Stimulated activated naive CD8-positive, alpha-beta T cell treated with anti-CD3 and anti-CD28 coated beads, Interleukin-15, Interleukin-2, amounts not matched to agents 100 U/mL and 50 U/mL, for 24 hours (primary cell): Measurements from ENCODE around the gene RYK.
A peak's percentile ranks its signal among the peaks of the same experiment; 100 is the strongest.
"Not testable (repeated sequence)": the region's sequence is repeated elsewhere in the genome, so short reads cannot be mapped to it uniquely, and the experiment has no call there.

ENCODE experiments used
- ATAC-seq: fragments of 150-1000 bp; cut with Tn5 transposase; one replicate; pipeline ENCODE4 v1.10.0; 2021
- DNase-seq: peaks from one replicate; pipeline ENCODE4 v3.0.0; 2021

RYK gene

GRCh38 chr3:134253475-134254226 is 3.0 kb upstream of the RYK start:
- peak; percentile 30 for ATAC-seq
- peak; percentile 32 for DNase-seq

- ATAC-seq, result no peak
- no peak for DNase-seq
Measured at GRCh38 chr3:134252766-134253165, 2.1 kb upstream of the RYK start.

DNA sequence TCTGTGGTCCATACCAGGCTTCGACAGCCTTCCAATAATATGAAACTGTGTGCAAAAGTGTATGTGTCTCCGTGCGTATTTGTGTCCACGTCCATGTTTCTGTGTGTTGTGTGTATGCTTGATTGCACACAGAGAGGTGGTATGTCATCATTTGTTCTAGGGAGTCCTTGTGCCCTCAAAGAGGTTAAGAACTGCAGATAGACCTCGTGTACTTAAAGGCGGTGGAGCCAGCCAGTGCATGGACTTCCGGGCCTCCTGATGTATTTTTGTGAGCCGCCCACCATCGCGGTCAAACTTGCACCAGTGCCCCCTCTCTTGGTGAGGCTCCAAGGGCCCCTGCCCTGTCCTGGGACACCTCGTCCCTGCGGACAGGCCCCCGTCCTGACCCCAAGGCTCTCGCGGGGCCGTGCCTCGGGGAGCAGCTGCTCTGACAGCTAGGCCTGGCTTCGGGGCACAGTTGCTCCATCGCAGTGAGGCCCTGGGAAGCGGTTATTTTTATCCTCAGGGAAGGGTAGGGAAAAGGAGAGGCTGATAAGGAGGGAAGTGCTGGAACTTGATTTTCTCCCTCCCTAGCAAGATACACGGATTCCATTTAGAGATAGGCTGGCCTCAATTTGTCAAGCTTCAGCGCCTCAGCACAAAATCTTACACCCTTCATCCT is 1.2 kb upstream of the RYK start:
- no peak for ATAC-seq

GRCh38 chr3:134249935-134250716 is 533 bp downstream of the RYK start:
- peak; percentile 53 for ATAC-seq
- peak; percentile 69 for DNase-seq

More for the DNA sequence above, 1.2 kb upstream of the RYK start:
- DNase-seq, result no peak

DNA sequence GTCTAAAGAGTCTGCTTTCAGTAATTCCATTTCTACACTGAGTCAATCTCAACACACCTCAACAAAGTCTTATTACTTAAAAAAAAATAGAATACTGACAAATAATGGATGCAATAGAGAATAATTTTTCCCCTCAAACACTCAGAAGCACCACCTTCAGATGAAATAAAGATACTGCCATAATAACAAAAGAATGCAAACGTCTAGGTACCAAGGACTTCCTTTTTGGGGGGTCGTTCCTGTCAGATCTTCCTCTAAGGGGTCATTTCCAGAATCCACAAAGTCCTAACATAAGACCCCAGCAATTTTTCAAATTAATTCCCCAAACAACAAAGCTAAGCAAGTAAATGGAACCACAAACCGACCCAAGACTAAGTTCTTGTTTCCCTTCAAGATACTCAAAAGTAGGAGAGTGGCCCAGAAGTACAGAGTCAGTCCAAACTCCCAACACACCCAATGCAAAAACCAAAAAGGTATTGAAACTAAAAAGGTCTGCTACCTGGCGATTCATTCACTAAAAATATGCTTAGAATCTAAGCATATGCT is 1.3 kb downstream of the RYK start:
- ATAC-seq (no peak), DNase-seq (no peak)

DNA sequence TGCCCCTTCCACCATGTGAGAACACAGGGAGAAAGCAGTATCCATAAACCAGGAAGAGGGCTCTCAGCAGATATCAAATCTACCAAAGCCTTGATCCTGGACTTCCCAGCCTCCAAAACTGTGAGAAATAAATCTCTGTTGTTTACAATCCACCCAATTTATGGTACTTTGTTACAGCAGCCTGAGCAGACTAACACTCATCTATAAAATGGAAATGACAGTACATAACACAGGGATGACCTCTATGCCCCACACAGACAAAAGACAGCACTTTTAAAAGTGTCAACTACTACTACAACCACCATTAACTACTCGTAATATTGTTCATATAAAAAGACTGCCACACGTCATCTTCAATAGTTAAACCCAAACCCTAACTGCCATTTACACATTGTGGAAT is 5.7 kb downstream of the RYK start:
- no peak for DNase-seq
- ATAC-seq, result no peak

GRCh38 chr3:134242649-134243617 is 7.7 kb downstream of the RYK start:
- no peak for DNase-seq

GRCh38 chr3:134239538-134239937 is 11.1 kb downstream of the RYK start:
- ATAC-seq, result peak; percentile 84
- DNase-seq, result no peak

More at GRCh38 chr3:134242649-134243617, 7.7 kb downstream of the RYK start:
- ATAC-seq, result peak; percentile 29

- ATAC-seq, result no peak
- no peak for DNase-seq
Measured at GRCh38 chr3:134237454-134238145, 13.1 kb downstream of the RYK start.

GRCh38 chr3:134236505-134237170 is 14.0 kb downstream of the RYK start:
- DNase-seq, result no peak
- ATAC-seq, result no peak

GRCh38 chr3:134235577-134236076 is 15.0 kb downstream of the RYK start:
- no peak for DNase-seq
- no peak for ATAC-seq

GRCh38 chr3:134232951-134233350 is 17.7 kb downstream of the RYK start:
- DNase-seq (no peak), ATAC-seq (no peak)

DNA sequence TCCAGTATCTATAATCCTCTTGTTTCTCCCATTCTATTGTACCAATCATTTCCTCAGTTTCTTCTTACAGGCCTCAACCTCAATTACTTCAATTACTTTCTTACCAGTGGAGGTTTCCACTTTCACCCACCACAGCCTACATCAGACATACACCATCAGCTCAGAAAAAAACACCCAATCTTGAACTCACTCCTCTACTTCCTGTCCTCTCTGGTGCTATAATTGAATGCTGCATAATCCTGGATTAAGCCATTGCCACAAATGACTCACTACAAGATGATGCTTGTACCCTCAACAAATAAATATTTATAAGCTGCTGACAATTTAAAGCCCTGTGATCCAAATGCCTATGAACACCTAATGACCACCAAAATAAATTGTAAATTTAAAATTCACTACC is 18.5 kb downstream of the RYK start:
- DNase-seq, result no peak
- peak; percentile 86 for ATAC-seq

DNA sequence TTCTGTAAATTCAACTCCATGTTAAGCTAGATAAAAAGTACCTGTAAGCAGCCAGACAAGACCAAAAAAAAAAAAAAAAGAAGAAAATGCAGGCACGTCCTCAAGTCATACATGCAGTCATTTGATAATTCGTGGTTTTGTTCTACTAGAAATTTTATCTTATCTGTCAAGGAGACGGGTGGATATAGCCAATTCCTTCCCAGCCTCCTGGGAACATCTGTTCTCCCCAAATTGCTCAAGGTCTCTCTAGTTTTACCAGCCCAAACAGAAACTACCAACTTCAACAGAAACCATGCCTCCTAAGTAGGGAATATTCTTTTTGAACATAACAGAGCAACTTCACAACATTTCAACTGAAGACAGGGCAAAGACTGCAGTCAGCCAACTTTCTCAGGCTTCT is 19.5 kb downstream of the RYK start:
- no peak for ATAC-seq
- no peak for DNase-seq

DNA sequence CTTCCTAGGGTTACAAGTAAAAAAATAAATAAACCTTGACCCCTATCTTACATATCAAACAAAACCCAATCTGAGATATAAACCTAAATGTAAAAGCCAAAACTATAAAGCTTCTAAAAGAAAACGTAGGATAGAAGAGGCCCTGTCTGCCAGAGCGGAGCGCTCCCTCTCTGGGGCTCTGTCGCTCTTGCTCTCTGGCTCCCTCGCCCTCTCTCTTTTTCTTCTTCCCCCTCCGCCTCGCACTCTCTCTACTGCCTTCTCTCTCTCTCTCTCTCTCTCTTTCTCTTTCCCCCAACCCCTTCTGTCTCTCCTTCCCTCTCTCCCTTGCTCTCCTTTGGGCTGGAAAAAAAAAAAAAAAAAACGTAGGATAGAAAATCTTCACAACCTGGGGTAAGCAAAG is 21.6 kb downstream of the RYK start:
- no peak for ATAC-seq
- DNase-seq, result no peak

- DNase-seq, result no peak
- ATAC-seq, result no peak
Measured at GRCh38 chr3:134228479-134228878, 22.2 kb downstream of the RYK start.

GRCh38 chr3:134228035-134228434 is 22.6 kb downstream of the RYK start:
- ATAC-seq, result no peak
- no peak for DNase-seq

DNA sequence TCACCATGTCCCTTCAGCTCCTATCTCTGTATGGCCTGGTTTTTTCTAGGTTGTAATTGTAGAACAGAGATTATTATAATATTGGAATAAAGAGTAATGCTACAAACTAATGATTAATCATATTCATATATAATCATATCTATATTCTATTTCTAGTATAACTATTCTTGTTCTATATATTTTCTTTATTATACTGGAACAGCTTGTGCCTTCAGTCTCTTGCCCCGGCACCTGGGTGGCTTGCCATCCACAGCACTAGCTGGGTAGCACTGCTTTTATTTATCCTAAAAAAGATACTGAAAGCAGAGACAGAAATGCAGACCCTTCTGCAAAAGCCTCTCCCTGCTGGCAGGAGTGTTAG is 25.9 kb downstream of the RYK start:
- ATAC-seq, DNase-seq: not testable (repeated sequence)

DNA sequence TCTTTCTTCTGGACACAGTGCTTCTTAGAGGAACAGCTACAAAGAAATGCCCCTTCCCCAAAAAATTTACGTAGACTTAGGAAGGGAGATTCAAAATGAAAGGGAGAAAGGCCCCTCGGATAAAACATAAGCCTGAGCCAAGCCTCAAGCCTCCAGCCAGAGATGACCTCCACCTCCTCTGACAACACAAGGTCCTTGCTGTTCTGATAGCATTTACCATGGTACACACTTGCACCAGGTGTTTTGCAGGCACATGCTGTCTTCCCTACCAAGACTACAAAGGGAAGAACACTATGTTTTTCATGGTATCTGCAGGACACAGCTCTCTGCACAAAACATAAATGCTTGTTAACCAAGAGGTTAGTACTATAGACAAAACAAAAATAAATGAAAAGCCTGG is 27.8 kb downstream of the RYK start:
- ATAC-seq (no peak), DNase-seq (no peak)

- DNase-seq (no peak), ATAC-seq (no peak)
Measured at GRCh38 chr3:134216851-134217250, 33.8 kb downstream of the RYK start.
